Measurements from ENCODE around the gene HAUS5.

DNA sequence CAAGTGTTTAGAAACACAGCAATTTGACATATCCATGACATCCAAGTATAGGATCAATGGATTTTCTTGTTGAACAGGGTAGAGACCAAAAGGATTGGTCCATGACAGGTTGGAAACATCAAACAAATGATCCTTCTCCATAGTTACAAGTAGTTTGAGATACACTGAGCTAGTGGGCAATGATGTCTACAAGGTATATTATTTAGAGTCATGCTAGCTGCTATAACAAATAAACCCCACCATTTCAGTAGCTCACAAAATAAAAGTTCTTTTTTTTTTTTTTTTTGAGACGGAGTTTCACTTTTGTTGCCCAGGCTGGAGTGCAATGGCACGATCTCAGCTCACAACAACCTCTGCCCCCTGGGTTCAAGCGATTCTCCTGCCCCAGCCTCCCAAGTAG lies 4.9 kb upstream of the HAUS5 start:
- no peak for TF ChIP-seq CTCF (IDR thresholded peaks at IDR 0.05)
- no peak for TF ChIP-seq ZFX (IDR thresholded peaks at IDR 0.05; ENCODE audit: borderline replicate concordance)

Data from 22Rv1 (cell line).